ENCODE measurements around the gene ENDOD1.

The ENDOD1 gene

DNA sequence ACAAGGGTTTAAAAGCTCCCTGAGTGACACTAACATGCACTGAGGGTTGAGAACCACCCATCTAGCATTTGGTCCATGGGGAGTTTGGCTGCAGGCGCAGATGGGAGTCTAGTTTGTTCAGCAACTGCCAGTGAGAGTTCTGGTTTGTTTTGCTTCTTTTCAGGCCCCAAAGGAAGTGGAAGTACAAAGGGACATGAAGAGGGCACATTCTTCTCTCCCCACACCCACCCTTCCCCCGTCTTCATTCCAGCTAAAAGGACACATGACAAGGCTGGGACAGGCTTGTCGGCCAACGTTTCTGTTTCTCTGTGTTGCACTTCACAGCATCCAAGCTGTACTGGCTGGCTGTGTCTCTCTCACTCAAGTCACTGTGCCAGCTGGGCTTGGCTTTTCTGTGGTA, 8.2 kb upstream of the ENDOD1 start:
- no peak for DNase-seq
- H3K9me3 ChIP-seq: no peaks in the 10 kb centered on the region
- TF ChIP-seq, protein P1, sequence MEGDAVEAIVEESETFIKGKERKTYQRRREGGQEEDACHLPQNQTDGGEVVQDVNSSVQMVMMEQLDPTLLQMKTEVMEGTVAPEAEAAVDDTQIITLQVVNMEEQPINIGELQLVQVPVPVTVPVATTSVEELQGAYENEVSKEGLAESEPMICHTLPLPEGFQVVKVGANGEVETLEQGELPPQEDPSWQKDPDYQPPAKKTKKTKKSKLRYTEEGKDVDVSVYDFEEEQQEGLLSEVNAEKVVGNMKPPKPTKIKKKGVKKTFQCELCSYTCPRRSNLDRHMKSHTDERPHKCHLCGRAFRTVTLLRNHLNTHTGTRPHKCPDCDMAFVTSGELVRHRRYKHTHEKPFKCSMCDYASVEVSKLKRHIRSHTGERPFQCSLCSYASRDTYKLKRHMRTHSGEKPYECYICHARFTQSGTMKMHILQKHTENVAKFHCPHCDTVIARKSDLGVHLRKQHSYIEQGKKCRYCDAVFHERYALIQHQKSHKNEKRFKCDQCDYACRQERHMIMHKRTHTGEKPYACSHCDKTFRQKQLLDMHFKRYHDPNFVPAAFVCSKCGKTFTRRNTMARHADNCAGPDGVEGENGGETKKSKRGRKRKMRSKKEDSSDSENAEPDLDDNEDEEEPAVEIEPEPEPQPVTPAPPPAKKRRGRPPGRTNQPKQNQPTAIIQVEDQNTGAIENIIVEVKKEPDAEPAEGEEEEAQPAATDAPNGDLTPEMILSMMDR (IDR thresholded peaks at IDR 0.05; ENCODE audit: low read depth, low read length): no peak
- H3K36me3 ChIP-seq: no peaks in the 10 kb centered on the region
- no peaks in the 10 kb centered on the region for H3K27me3 ChIP-seq
- H3K4me3 ChIP-seq (ENCODE audit: low read depth, low read length): no peak overlapping the region
- H3K4me1 ChIP-seq: no peaks in the 10 kb centered on the region

DNA sequence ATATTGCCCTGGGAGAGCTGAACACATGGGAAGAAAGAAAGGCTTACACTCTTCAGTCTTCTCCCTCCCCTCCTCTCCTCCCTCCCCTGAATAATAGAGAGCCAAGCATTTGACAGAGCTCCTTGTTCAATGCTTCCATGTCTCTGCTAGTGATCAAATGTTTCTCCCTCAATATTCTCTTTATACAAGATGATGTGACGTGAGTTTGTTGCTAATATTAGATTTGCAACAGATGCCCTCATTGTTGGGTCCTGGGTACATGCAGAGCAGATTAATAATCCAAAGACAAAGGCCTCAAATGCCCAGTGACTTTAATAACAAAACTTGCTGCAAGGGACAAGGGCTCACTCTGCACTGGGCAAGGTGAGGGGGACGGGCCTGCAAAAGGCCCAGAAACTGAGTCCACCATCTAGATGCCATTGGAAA, 7.1 kb upstream of the ENDOD1 start:
- no peaks in the 10 kb centered on the region for H3K4me1 ChIP-seq
- H3K4me3 ChIP-seq (ENCODE audit: low read depth, low read length): no peak overlapping the region
- H3K27me3 ChIP-seq: no peaks in the 10 kb centered on the region
- no peak for DNase-seq
- no peaks in the 10 kb centered on the region for H3K36me3 ChIP-seq
- no peaks in the 10 kb centered on the region for H3K9me3 ChIP-seq
- TF ChIP-seq, protein P1 (IDR thresholded peaks at IDR 0.05; ENCODE audit: low read depth, low read length): no peak

DNA sequence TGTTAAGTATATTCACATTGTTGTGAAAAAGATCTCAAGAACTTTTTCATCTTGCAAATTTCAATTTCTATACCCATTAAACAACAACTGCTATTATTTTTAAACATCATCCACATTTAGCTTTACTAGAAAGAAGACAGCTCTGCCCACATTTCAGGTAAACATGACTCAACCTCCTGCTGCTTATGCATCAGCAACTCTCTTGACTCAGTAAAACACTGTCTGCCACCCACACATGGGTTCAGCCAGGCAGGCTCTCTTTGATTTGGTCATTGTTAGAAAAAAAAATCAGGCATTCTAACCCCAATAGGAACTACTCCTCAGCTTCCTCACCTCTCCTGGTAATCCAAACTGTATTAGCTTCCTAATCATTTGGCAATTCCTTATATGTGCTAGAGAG, 5.1 kb upstream of the ENDOD1 start:
- no peaks in the 10 kb centered on the region for H3K9me3 ChIP-seq
- TF ChIP-seq, protein P1 (IDR thresholded peaks at IDR 0.05; ENCODE audit: low read depth, low read length): no peak
- no peak overlapping the region for H3K4me3 ChIP-seq (ENCODE audit: low read depth, low read length)
- no peaks in the 10 kb centered on the region for H3K36me3 ChIP-seq
- no peaks in the 10 kb centered on the region for H3K27me3 ChIP-seq
- no peaks in the 10 kb centered on the region for H3K4me1 ChIP-seq
- DNase-seq: no peak

DNA sequence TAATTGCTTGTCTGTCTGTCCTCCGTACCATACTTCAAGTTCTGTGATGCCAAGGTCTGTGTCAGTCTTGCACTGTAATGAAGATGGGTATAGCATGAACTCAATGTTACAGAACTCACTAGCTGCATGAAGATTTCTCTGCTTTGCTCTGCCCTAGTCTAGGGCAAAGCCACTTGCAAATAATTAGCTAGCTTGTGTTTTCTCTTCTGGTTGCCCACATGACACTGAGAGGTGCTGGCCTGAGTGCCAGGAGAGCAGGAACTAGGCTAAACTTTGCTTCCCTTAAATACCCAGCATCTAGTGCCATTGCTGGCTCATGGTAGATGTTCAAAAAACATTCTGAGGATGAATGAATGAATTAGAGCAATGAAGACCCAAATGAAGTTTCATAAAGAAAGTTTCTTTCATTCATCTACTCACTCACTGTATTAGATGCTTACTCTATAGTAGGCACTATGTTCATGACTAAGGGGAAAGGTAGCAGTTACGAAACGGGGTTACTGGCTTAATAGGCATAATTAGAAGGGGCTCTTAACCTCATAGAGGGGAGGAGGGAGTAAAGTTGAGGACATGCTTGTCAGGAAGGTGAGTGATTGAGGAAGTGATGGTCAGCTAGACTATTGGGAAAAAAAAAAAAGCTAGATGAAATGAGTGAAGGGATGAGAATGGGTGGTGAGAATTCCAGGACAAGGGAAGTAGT, 4.4 kb upstream of the ENDOD1 start:
- TF ChIP-seq, protein P1 (IDR thresholded peaks at IDR 0.05; ENCODE audit: low read depth, low read length): no peak
- no peaks in the 10 kb centered on the region for H3K9me3 ChIP-seq
- H3K36me3 ChIP-seq: no peaks in the 10 kb centered on the region
- H3K4me1 ChIP-seq: no peaks in the 10 kb centered on the region
- no peak for DNase-seq
- H3K4me3 ChIP-seq (ENCODE audit: low read depth, low read length): no peak overlapping the region
- H3K27me3 ChIP-seq: no peaks in the 10 kb centered on the region

GRCh38 chr11:95086151-95086550, 3.5 kb upstream of the ENDOD1 start:
- DNase-seq: no peak
- Histone ChIP-seq H3K27me3 (no peaks in the 10 kb centered on the region), H3K9me3 (no peaks in the 10 kb centered on the region), H3K36me3 (no peaks in the 10 kb centered on the region), H3K4me1 (peaks cover 5% of the 10 kb centered on the region), H3K4me3 (ENCODE audit: low read depth, low read length) (no peak overlapping the region)
- TF ChIP-seq, protein P1 (IDR thresholded peaks at IDR 0.05; ENCODE audit: low read depth, low read length): no peak

DNA sequence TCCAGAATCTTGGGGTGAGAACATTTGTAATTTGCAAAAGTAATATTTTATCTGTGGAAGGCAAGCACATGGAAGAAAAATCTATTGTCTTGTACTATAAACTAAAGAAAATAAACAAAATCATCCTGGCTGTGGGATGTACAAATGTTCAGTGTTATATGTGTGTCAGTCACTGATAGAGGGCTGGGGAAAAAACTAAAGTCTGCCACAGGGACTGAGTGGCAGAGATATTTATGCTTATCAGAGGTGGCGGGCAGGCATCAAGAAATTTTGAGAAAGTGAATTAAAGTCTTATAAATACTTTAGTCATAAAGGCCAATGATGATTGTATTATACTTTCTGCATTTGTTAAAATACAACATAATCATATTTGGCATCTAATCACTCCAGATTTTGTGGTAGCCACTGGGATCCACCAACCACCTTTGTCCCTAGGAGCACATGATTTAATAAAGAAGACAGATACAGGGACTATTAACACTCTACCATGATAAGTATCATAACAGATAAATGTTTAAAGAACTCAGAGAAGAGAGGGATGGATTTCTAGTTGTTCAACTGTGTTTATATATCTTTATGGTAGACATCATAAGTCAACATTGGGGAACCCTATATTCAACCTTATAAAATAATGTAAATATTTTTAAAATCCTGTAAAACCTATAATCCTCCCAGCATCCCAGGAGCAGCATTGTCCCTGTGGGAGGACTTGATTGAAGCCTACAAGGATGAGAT, 2.6 kb upstream of the ENDOD1 start:
- peaks cover 5% of the 10 kb centered on the region for H3K4me1 ChIP-seq
- no peak for DNase-seq
- H3K36me3 ChIP-seq: no peaks in the 10 kb centered on the region
- no peaks in the 10 kb centered on the region for H3K9me3 ChIP-seq
- no peak overlapping the region for H3K4me3 ChIP-seq (ENCODE audit: low read depth, low read length)
- TF ChIP-seq, protein P1 (IDR thresholded peaks at IDR 0.05; ENCODE audit: low read depth, low read length): no peak
- H3K27me3 ChIP-seq: no peaks in the 10 kb centered on the region

Data from BE2C (cell line).